Tibial artery (tissue), 4 donors: ENCODE measurements around the gene TIPARP.
A peak's percentile ranks its signal among the peaks of the same experiment; 100 is the strongest.

Experiments
- DNase-seq, 2 donors: peaks; one replicate each; pipeline ENCODE4 v3.0.0-alpha.2; 2019
- H3K27ac ChIP-seq, 2 donors: fragments of 200-600 bp; sonication (generic) in 1 of 2; 1 replicate in 1 of 2; 2 replicates in 1 of 2; pipeline ENCODE4 v1.5.1; 2018 to 2019; ENCODE audit warnings: mild to moderate bottlenecking in 1 of 2
- H3K27me3 ChIP-seq, 2 donors: fragments of 200-600 bp; sonication (generic) in 1 of 2; one replicate each; pipeline versions ENCODE4 v1.5.1 to v1.6.0; 2016 to 2019
- H3K36me3 ChIP-seq, 3 donors: fragments of 200-600 bp; sonication (generic) in 2 of 3; one replicate each; pipeline ENCODE4 v1.5.1; 2016 to 2019; ENCODE audit warnings: mild to moderate bottlenecking in 2 of 3
- H3K4me1 ChIP-seq, 4 donors: fragments of 200-600 bp; sonication (generic) in 2 of 4; 1 replicate in 3 of 4; 2 replicates in 1 of 4; pipeline ENCODE4 v1.5.1; 2016 to 2019
- H3K4me3 ChIP-seq, 2 donors: fragments of 200-600 bp; sonication (generic) in 1 of 2; 1 replicate in 1 of 2; 2 replicates in 1 of 2; pipeline ENCODE4 v1.5.1; 2018 to 2019; ENCODE audit warnings: mild to moderate bottlenecking in 2 of 2
- H3K9me3 ChIP-seq, 3 donors: fragments of 200-600 bp; sonication (generic) in 1 of 3; one replicate each; pipeline ENCODE4 v1.5.1; 2016 to 2019
- intact Hi-C: fragments of 100-400 bp; cut with DNase I; formaldehyde crosslinking; loops from one replicate; pipeline ENCODE4 v1.15.0; 2023; ENCODE audit warnings: low total_unique reads
- TF ChIP-seq, protein P1 (sequence below), 2 experiments: fragments of 200-600 bp in 1 of 2; fragments of 450-650 bp in 1 of 2; IDR thresholded peaks; one replicate each; pipeline ENCODE4 v1.5.1; 2017 to 2019; ENCODE audit warnings: antibody characterized with exemption in 2 of 2, mild to moderate bottlenecking in 1 of 2, moderate library complexity in 1 of 2

Gene TIPARP

DNA sequence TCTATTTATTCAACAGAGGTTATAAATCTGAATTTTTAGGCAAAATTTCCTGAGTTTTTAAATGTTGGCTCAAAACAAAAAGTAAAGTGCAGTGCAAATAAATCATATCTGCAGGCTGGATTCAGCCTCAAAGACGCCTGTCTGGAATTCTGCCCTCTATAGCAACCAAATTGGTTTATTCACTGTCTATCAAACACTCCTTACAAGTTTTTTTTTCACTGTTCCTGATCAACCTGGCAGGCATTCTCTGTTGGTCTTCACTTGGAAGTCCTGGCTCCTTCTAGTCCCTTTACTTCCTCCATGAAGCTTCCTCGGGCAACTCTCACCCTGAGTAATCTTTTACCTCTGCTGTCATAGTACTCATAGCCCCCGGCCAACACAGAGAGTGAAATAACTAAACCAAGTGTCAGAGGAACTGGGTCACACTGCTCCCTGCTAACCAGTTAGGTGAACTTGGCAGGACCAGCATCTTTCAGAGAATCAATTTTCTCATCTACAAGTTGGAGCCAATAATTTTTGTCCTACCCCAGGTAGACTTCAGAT is 36.8 kb upstream of the TIPARP start:
- H3K27me3 ChIP-seq: no peaks in the 10 kb centered on the region
- intact Hi-C loops: no loop called here
- no peak for DNase-seq
- peaks cover 0 to 12% (median 4%) of the 10 kb centered on the region in 4 donors for H3K4me1 ChIP-seq
- H3K36me3 ChIP-seq: no peaks in the 10 kb centered on the region
- H3K27ac ChIP-seq: no peak overlapping the region
- TF ChIP-seq, protein P1, sequence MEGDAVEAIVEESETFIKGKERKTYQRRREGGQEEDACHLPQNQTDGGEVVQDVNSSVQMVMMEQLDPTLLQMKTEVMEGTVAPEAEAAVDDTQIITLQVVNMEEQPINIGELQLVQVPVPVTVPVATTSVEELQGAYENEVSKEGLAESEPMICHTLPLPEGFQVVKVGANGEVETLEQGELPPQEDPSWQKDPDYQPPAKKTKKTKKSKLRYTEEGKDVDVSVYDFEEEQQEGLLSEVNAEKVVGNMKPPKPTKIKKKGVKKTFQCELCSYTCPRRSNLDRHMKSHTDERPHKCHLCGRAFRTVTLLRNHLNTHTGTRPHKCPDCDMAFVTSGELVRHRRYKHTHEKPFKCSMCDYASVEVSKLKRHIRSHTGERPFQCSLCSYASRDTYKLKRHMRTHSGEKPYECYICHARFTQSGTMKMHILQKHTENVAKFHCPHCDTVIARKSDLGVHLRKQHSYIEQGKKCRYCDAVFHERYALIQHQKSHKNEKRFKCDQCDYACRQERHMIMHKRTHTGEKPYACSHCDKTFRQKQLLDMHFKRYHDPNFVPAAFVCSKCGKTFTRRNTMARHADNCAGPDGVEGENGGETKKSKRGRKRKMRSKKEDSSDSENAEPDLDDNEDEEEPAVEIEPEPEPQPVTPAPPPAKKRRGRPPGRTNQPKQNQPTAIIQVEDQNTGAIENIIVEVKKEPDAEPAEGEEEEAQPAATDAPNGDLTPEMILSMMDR (IDR thresholded peaks at IDR 0.05): no peak
- H3K4me3 ChIP-seq: no peak overlapping the region
- H3K9me3 ChIP-seq: no peaks in the 10 kb centered on the region

DNA sequence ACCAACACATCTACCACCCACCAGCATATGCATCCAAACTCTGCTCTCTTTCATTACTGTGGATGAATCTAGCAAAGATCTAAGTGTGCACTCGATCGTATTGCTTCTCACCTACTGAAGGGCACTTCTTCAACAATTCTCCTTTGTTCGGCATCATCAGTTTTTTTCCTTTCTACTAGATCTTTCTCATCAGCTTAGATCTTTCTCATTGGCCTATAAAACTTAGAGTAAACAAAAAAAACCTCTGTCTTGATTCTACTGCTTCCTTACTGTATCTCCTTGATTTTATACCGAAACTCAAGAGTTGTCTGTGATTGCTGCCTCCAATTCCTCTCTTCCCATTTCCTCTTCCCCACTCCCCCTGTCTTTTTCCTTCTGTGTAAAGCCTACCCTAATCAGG is 36.1 kb upstream of the TIPARP start:
- Histone ChIP-seq H3K36me3 (no peaks in the 10 kb centered on the region), H3K27ac (no peak overlapping the region), H3K27me3 (no peaks in the 10 kb centered on the region), H3K4me3 (no peak overlapping the region), H3K9me3 (no peaks in the 10 kb centered on the region), H3K4me1 (peaks cover 0 to 17% (median 9%) of the 10 kb centered on the region in 4 donors)
- no peak for DNase-seq
- TF ChIP-seq, protein P1 (IDR thresholded peaks at IDR 0.05): no peak
- intact Hi-C loops: no loop called here

DNA sequence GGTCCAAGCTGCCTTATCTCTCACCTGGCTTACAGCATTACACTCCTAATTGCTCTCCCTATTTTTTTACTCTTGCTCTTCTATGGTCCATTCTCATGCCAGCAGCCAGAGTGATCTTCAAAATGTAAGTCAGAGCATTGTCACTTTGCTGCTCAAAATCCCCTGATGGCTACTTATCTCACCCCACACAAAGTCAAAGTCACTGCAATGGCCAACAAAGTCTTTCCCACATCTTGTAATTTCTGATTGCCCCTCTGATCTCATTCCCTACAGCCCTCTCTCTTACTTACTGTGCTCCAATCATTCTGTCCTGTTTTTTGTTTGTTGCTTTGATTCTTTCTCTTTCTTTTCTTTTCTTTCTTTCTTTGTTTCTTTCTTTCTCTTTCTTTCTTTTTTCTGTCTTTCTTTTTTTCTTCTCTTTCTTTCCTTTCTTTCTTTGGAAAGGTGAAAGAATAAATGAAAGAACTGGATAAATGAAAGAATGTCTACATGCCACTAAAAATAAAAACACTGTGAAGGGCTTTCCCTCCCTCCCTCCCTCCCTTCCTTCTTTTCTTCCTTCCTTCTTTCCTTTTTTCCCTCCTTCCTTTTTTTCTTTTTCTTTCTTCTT is 34.9 kb upstream of the TIPARP start:
- H3K36me3 ChIP-seq: no peaks in the 10 kb centered on the region

DNA sequence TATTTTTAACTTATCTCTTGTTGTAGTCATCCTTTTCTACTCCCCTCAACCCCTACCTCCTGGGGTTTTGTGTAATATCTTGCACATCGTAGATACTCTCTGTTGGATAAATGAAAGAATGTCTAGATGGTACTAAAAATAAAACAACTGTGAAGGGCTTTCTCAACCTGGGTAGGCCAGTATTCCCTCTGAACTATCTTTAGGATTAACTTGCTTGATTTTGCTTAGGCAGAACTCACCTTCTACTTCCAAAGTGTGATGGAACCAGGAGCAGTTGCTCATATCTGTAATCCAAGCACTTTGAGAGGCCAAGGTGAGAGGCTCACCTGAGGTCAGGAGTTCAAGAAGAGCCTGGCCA is 32.8 kb upstream of the TIPARP start:
- Histone ChIP-seq H3K4me1 (peaks cover 0 to 18% (median 13%) of the 10 kb centered on the region in 4 donors), H3K27ac (no peak overlapping the region), H3K4me3 (no peak overlapping the region), H3K36me3 (no peaks in the 10 kb centered on the region), H3K27me3 (no peaks in the 10 kb centered on the region), H3K9me3 (no peaks in the 10 kb centered on the region)
- intact Hi-C loops: no loop called here
- no peak for DNase-seq
- TF ChIP-seq, protein P1 (IDR thresholded peaks at IDR 0.05): no peak

More for the DNA sequence above, 34.9 kb upstream of the TIPARP start:
- Histone ChIP-seq H3K4me1 (peaks cover 0 to 18% (median 13%) of the 10 kb centered on the region in 4 donors), H3K9me3 (no peaks in the 10 kb centered on the region), H3K27me3 (no peaks in the 10 kb centered on the region), H3K27ac (no peak overlapping the region), H3K4me3 (no peak overlapping the region)
- DNase-seq: no peak
- TF ChIP-seq, protein P1 (IDR thresholded peaks at IDR 0.05): no peak
- intact Hi-C loops: no loop called here

DNA sequence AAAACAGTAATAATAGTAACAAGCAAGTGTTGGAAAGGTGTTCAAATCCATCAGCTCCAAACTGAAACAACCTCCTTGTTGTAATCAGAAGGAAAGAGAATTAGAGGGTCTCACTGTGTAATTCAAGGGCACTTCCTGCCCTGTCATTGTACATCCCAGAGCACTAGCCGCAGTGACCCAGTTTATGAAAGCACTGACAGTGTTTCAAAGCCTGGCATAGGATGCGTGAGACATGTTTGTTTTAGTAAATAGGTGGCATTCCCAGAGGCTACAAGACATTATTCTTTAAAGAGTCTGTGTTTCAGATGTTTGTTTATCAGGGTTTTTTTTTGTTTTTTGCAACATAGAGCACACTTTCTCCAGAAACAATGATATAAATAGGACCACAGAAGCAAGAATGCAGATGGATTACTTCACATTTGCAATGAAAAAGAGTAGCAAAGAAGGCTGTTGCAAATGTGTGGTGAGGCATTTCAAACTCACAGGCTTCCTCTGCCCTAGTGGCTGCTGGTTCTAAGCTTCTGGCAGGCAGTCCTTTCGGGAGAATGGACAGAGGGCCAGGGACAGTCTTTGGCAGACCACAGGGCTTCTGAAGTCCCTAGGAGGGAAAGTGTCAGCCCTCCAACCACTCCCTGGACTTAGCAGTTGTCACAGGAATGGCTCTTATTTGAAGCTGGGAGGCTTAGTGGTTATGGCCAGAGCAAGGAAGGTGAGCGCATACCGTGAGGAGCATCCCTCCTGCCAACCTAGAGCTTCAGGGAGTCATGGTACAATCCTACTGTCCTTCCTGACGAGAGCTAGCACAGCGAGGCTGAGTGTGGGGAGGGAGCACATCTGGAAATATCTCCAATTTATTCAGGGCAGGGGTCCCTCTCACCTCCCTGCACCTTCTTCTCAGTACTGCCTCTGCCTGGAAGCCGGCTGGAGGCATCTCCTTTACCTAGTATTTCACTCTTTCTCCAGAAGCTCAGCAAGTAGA is 31.4 kb upstream of the TIPARP start:
- H3K36me3 ChIP-seq: no peaks in the 10 kb centered on the region
- peaks cover 0 to 18% (median 13%) of the 10 kb centered on the region in 4 donors for H3K4me1 ChIP-seq
- no peaks in the 10 kb centered on the region for H3K9me3 ChIP-seq
- DNase-seq: no peak
- H3K27me3 ChIP-seq: no peaks in the 10 kb centered on the region
- peak overlapping the region; percentile 11 to 35 for H3K4me3 ChIP-seq
- intact Hi-C loops: no loop called here
- H3K27ac ChIP-seq: peak overlapping the region; percentile 23 to 36
- TF ChIP-seq, protein P1 (IDR thresholded peaks at IDR 0.05): no peak
